GM19395 (cell line): Measurements from ENCODE around the gene NELFB.

Source experiments
- ATAC-seq: cut with Tn5 transposase; IDR thresholded peaks from one replicate; pipeline ENCODE4 v1.9.1; 2021; ENCODE audit warnings: mild to moderate bottlenecking, moderate library complexity; ENCODE audit not compliant: unreplicated experiment

The NELFB gene

GRCh38 chr9:137301081-137301947 is 46.2 kb downstream of the NELFB start:
- peak; percentile 8 for ATAC-seq

- peak; percentile 71 for ATAC-seq
Observed at GRCh38 chr9:137302118-137302448, 47.0 kb downstream of the NELFB start, which contains the start of gene NRARP. TSS of gene NRARP (minus strand) at chr9:137302271. CDS start at chr9:137301928, 343 bp downstream.

GRCh38 chr9:137302449-137303150 is 47.5 kb downstream of the NELFB start:
- peak; percentile 46 for ATAC-seq

- ATAC-seq, result no peak
Observed at GRCh38 chr9:137303151-137303892, 48.2 kb downstream of the NELFB start.

DNA sequence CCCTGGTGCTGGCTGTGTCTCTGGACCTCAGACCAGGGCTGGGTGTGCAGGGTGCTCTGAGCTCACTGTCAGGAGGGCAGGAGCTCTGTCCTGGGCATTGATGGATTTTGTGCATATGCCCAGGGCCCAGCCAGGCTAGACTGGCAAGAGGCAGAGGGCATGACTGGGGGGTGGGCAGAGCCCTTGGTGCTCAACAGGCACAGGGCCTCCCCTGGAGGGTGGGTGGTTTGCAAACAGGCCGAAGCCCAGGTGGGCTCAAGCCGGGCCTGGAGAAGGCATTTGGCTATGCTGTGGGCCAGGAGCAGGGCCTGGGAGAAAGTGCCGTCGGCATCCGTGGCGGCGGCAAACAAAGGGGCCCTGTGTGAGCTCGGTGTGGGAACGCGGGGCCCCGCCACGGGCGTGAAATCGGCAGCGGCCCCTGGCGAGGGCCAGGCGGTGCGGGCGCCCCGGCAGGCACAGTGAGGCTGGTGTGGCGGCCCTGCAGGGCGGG is 48.8 kb downstream of the NELFB start:
- no peak for ATAC-seq

DNA sequence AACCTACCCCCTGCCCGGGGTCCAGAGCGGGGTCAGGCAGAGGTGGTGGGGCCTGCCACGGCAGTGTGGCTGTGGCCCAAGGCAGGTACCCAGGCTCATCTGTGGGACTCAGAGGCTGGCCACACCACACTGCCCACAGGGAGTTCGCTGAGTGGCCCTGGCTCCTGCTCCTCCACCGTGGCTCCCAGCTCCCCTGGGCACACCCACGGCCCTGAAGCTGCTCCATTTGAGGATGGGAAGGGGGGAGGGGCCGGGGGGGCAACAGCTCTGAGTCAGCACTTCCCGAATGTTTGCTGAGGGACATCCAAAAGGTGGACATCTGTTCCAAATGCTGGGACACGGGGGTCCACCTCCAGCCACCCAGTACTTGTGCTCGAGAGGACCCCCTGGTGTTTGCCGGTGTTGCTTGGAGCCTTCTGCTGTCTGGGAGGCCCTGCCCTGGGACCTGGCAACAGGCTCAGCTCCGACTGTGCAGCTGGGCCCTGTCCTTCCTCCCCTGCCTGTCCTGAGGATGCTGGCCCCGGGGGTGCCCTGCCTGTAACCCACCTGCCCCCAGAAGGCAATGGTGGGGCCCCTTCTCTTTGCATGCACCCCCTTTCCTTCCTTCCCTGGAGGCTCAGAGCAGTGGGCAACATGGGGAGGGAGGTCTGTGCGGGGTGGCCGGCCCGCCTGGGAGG is 49.4 kb downstream of the NELFB start:
- no peak for ATAC-seq

DNA sequence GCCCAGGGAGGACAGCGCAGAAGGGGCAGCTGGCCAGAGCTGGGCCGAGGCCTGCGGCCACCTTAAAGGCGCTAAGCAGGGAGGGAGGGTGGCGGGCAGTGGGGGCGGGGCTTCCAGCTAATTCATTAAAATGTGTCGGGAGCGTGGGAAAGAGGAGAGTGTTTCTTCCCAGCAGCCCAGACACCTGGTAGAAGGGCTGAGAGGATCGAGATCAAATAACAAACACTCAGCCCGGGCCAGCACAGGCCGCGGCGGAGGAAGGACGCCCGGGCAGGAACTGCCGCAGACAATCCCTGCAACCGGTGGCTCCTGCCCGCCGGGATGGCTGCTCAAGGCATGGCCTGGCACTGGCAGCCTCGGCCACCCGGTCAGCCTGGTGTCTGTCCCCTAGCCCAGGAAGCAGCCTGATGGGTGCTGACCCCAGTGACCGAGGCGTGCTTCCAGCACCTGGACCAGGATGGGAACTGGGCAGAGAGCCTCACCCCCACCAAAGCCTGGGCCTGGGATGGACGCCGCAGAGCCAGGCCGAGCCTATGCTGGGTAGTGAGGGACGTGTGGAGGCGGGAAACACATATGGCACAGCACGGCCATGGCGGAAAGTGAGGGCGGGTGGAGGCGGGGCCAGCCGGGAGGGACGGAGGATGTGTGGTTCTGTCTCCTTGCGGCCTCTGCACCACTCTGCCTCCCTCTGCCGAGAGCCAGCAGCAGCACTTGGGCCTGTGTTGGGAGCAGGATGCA is 50.1 kb downstream of the NELFB start:
- no peak for ATAC-seq

DNA sequence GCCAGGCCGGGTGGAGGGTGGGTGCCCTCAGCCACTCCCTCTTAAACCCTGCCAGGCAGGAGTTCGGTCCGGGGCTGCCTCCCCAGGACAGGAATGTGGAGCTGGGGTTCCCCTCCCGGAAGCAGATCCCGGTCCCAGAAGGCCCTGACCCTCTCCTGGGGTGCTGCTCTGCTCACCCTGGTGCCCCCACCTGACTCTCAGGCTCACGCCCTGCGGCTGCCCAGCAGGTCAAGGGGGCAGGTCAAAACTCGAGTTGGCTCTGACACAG is 50.6 kb downstream of the NELFB start:
- no peak for ATAC-seq

- no peak for ATAC-seq
Observed at GRCh38 chr9:137306066-137306849, 51.1 kb downstream of the NELFB start.

DNA sequence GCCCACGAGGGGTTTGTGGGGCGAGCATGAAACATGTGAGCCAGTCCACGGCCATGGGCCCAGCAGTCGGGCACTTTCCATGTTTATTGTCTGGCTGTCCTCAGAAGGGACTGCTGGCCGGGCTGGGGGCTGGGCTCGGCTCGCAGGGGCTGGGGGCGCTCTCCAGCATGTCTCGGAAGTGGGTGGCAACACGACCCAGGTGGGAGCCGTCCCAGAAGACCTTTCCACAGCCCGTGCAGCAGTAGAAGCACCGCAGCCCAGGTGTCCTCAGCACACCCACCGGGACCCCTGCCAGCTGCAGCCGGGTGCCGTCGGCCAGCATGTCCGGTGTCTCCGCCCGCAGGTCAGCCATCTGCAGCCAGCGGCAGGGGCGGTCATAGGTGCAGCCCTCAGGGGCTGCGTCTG is 51.7 kb downstream of the NELFB start:
- ATAC-seq, result no peak

GRCh38 chr9:137307255-137308056 is 52.3 kb downstream of the NELFB start:
- no peak for ATAC-seq

GRCh38 chr9:137308057-137308619 is 53.0 kb downstream of the NELFB start:
- ATAC-seq, result no peak

GRCh38 chr9:137309368-137310188 is 54.5 kb downstream of the NELFB start:
- no peak for ATAC-seq

- no peak for ATAC-seq
Observed at GRCh38 chr9:137310189-137311052, 55.3 kb downstream of the NELFB start.

- ATAC-seq, result no peak
Observed at GRCh38 chr9:137311171-137311985, 56.3 kb downstream of the NELFB start.
